Calu3 (cell line): ENCODE data around the gene CCDC192. TPM values are rescaled to one million over a fixed set of nuclear protein-coding genes. Genes with fewer than 3 reads are reported as not detected.

Experiments used
- BruUV-seq: library from RNA; stranded (reverse); fragments of 400-500 nt; replicated peaks from 2 replicates; lab custom pipeline; 2021; lab: Mats Ljungman, UMichigan
- CTCF ChIA-PET: fragments of 300-600 bp; sonication (Branson Sonifier 250); formaldehyde crosslinking; loops from one replicate; lab custom pipeline; 2022; ENCODE audit warnings: antibody characterized with exemption; lab: Charles Lee
- DNase-seq: peaks from one replicate; pipeline ENCODE4 v3.0.0; 2022
- H3K27ac Mint-ChIP-seq: one replicate; pipeline ENCODE4 v1.8.0; 2022; ENCODE audit warnings: mixed read lengths; ENCODE audit not compliant: unreplicated experiment
- H3K27me3 Mint-ChIP-seq: one replicate; pipeline ENCODE4 v1.8.0; 2022; ENCODE audit warnings: mixed read lengths; ENCODE audit not compliant: unreplicated experiment
- H3K36me3 Mint-ChIP-seq: one replicate; pipeline ENCODE4 v1.8.0; 2022; ENCODE audit warnings: mild to moderate bottlenecking, moderate library complexity, mixed read lengths; ENCODE audit not compliant: insufficient read depth, unreplicated experiment
- H3K4me1 Mint-ChIP-seq: one replicate; pipeline ENCODE4 v1.8.0; 2022; ENCODE audit warnings: mild to moderate bottlenecking, low read depth, mixed read lengths; ENCODE audit not compliant: unreplicated experiment
- H3K4me3 Mint-ChIP-seq: one replicate; pipeline ENCODE4 v1.8.0; 2022; ENCODE audit warnings: mild to moderate bottlenecking, low read depth, moderate library complexity, mixed read lengths; ENCODE audit not compliant: unreplicated experiment
- H3K9me3 Mint-ChIP-seq: one replicate; pipeline ENCODE4 v1.8.0; 2022; ENCODE audit warnings: low read depth, mixed read lengths; ENCODE audit not compliant: unreplicated experiment
- intact Hi-C: fragments of 100-400 bp; cut with micrococcal nuclease; formaldehyde crosslinking; loops from one replicate; pipeline ENCODE4 v1.10.0; 2022; ENCODE audit not compliant: unreplicated experiment
- total RNA-seq: library from RNA; stranded (reverse); gene quantifications from 2 replicates; pipeline ENCODE4 v1.2.3, GENCODE V29; 2022
- TF ChIP-seq, protein P1 (sequence below): fragments of 200-600 bp; IDR thresholded peaks from one replicate; pipeline ENCODE4 v1.8.0; 2022; ENCODE audit warnings: antibody characterized with exemption; ENCODE audit not compliant: unreplicated experiment

The CCDC192 gene
- total RNA-seq, 1 experiment from 2014 or later = 2.5 TPM

DNA sequence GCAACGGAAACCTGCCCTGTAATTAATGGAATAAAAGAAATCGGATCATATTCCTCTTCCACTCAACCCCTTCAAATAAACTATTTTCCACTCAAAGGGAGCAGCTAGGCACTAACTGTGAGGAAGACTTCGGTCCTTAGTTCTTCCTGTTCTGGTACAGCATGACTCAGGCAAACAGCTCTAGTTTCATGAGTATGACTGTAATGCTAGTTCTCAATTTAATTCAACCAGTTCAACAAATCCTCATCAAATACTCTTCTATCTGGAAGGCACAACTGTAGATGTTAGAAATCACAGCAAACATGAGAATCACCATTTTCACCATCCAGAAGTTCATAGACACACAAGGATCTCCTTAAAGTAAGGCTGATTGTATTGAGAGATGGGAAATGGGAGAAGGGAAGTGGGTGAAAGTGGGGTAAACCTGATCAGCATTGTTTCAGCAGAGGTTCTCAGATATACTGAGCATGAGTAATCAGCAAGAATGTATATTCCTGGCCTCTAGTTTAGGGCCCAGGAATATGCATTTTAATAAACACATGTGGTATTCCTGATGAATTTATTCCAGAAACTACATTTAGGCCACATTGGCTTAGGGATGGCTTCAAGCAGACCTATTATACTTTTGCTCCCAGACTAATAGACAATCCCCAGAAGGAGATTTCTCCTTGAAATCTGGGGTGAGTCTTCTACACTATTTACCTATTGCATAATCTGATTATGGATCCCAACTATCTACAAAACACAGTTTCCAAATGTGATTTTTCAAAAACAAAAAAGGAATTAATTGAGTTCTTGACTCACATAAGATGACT, 239.3 kb downstream of the CCDC192 start:
- Mint-ChIP-seq H3K4me3 (peak overlapping the region; percentile 35), H3K4me1 (peaks cover 54% of the 10 kb centered on the region), H3K9me3 (no peaks in the 10 kb centered on the region), H3K36me3 (peaks cover 19% of the 10 kb centered on the region), H3K27me3 (no peaks in the 10 kb centered on the region), H3K27ac (peak overlapping the region; percentile 58)
- BruUV-seq = no TSS peak
- DNase-seq = no peak
- CTCF ChIA-PET = interaction anchor here (1.6 to 1.9 kb wide), 2 partner anchors 17 to 20 kb away, joined by 4 to 6 read pairs; no protein-coding TSS in a partner anchor
- intact Hi-C loops = loop anchor here (1.0 kb wide), 1 partner anchor 16 kb away; no protein-coding TSS in a partner anchor
- TF ChIP-seq, protein P1, sequence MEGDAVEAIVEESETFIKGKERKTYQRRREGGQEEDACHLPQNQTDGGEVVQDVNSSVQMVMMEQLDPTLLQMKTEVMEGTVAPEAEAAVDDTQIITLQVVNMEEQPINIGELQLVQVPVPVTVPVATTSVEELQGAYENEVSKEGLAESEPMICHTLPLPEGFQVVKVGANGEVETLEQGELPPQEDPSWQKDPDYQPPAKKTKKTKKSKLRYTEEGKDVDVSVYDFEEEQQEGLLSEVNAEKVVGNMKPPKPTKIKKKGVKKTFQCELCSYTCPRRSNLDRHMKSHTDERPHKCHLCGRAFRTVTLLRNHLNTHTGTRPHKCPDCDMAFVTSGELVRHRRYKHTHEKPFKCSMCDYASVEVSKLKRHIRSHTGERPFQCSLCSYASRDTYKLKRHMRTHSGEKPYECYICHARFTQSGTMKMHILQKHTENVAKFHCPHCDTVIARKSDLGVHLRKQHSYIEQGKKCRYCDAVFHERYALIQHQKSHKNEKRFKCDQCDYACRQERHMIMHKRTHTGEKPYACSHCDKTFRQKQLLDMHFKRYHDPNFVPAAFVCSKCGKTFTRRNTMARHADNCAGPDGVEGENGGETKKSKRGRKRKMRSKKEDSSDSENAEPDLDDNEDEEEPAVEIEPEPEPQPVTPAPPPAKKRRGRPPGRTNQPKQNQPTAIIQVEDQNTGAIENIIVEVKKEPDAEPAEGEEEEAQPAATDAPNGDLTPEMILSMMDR = no peak

DNA sequence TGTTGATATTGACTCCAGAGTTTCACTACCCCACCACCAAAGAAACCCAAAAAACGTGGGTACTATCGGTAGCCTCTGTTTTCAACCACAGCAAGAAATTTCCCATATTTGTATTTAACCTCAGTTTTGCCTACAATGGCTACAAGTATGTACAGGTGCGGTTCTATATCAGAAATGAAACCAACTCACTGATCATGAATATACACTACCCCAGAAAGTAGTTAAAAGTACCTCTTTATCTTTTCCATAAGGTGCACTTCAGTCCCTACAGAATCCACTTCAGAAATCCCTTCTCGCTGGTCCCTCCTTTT, 239.8 kb downstream of the CCDC192 start:
- CTCF ChIA-PET = interaction anchor here (1.6 to 1.9 kb wide), 3 partner anchors 8 to 21 kb away, joined by 4 to 6 read pairs (median 5); no protein-coding TSS in a partner anchor
- BruUV-seq = no TSS peak
- no peaks in the 10 kb centered on the region for H3K27me3 Mint-ChIP-seq

DNA sequence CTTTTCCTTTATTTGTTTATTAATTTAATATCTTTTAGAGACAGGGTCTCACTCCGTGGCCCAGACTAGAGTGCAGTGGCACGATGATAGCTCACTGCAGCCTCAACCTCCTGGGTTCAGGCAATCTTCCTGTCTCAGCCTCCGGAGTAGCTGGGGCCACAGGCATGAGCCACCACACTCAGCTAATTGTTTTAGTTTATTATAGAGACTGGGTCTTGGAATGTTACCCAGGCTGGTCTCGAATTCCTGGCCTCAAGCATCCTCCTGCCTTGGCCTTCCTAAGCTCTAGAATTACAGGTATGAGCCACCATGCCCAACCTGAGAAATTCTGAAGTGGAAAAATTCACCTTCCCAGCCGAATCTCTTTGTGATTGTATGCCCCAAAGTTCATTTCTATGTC, 240.9 kb downstream of the CCDC192 start:
- intact Hi-C loops = no loop called here
- H3K4me3 Mint-ChIP-seq = no peak overlapping the region
- H3K4me1 Mint-ChIP-seq = peaks cover 39% of the 10 kb centered on the region
- H3K27ac Mint-ChIP-seq = peak overlapping the region; percentile 58
- no peaks in the 10 kb centered on the region for H3K27me3 Mint-ChIP-seq
- H3K36me3 Mint-ChIP-seq = peaks cover 16% of the 10 kb centered on the region
- no peaks in the 10 kb centered on the region for H3K9me3 Mint-ChIP-seq
- CTCF ChIA-PET = interaction anchor here (0.6 to 1.9 kb wide), 12 partner anchors 9 to 1189 kb away, joined by 3 to 6 read pairs (median 4); no protein-coding TSS in a partner anchor
- DNase-seq = peak; percentile 43
- BruUV-seq = no TSS peak
- TF ChIP-seq, protein P1 = no peak

More for the DNA sequence above, 239.8 kb downstream of the CCDC192 start:
- H3K9me3 Mint-ChIP-seq = no peaks in the 10 kb centered on the region
- TF ChIP-seq, protein P1 = no peak
- peak overlapping the region; percentile 35 for H3K4me3 Mint-ChIP-seq
- H3K4me1 Mint-ChIP-seq = peaks cover 49% of the 10 kb centered on the region
- no peak for DNase-seq
- intact Hi-C loops = loop anchor here (1.0 kb wide), 1 partner anchor 15 kb away; no protein-coding TSS in a partner anchor
- peak overlapping the region; percentile 58 for H3K27ac Mint-ChIP-seq
- peaks cover 16% of the 10 kb centered on the region for H3K36me3 Mint-ChIP-seq

DNA sequence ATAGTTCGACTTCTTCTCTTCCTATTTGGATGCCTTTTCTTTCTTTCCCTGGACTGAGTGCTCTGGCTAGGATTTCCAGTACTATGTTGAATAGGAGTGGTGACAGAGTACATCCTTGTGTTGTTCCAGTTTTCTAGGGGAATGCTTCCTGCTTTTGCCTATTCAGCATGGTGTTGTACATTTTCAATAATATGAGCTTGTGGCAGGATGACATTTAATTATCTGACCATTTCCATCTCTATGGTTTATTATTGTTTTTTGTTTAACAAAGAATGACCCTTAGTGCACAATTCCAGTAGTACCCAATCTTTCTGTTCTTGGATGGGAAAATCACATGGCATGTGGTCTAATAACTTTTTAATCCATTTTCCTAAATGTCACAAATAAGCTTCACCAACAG, 244.8 kb downstream of the CCDC192 start:
- Mint-ChIP-seq H3K4me1 (peaks cover 26% of the 10 kb centered on the region), H3K9me3 (no peaks in the 10 kb centered on the region), H3K36me3 (peaks cover 9% of the 10 kb centered on the region), H3K4me3 (no peak overlapping the region), H3K27ac (no peak overlapping the region), H3K27me3 (no peaks in the 10 kb centered on the region)
- CTCF ChIA-PET = interaction anchor here (1.9 to 2.4 kb wide), 2 partner anchors 10 to 11 kb away, joined by 4 to 7 read pairs; no protein-coding TSS in a partner anchor
- TF ChIP-seq, protein P1 = no peak
- no TSS peak for BruUV-seq
- intact Hi-C loops = no loop called here
- DNase-seq = no peak
